ENCODE data around the gene ZNF362. TPM values are rescaled to one million over a fixed set of nuclear protein-coding genes. Genes with fewer than 3 reads are reported as not detected.

Gene ZNF362
- total RNA-seq, 1 experiment from 2014 or later, result 11.1 TPM

DNA sequence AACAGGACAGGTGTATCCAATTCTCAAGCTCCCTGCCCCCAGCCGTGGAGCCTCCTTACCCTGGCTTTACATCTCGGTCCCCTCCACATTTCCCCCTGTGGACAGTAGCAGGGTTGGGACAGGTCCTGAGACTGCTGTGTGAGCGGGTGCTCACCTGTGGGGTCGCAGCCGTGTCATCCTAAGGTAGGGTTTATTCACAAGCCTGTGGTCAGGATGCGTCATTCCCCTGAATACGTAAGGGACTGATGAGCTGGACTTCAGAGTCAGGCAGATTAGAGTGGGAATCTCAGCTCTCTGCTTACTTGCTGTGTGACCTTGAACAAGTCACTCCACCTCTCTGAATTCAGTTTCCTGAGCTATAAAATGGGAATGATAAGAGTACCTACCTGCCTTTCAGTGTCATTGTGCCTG is 17.7 kb downstream of the ZNF362 start:
- no peak overlapping the region for H2AFZ ChIP-seq (ENCODE audit: low read depth, low read length, poor library complexity, severe bottlenecking)
- no peaks in the 10 kb centered on the region for H3K4me1 ChIP-seq (ENCODE audit: control insufficient read depth in 1 of 2, insufficient read depth in 2 of 2, low read length in 2 of 2)
- H3K9me2 ChIP-seq (ENCODE audit: insufficient read depth), result no peaks in the 10 kb centered on the region
- ATAC-seq (no peak), DNase-seq (ENCODE audit: low read depth, low spot score) (no peak)
- no peak overlapping the region for H3K4me3 ChIP-seq (replicated peaks in 1 of 2; ENCODE audit: low read depth in 1 of 2, low read length in 2 of 2)
- no TSS peak for BruUV-seq (replicated peaks)
- RAD21 ChIA-PET (ENCODE audit: low non-redundant PET in 1 of 2, low total read pairs in 2 of 2, uncharacterized antibody in 2 of 2, unreplicated experiment in 2 of 2), result no interaction called here
- CTCF ChIA-PET, result no interaction called here
- H3K27ac ChIP-seq (ENCODE audit: low read depth, low read length), result no peak overlapping the region
- H3K4me2 ChIP-seq (ENCODE audit: low read length), result no peak overlapping the region
- no peak overlapping the region for H3K9ac ChIP-seq (ENCODE audit: low read length)
- H3K27me3 ChIP-seq (ENCODE audit: insufficient read depth, low read length), result no peaks in the 10 kb centered on the region
- no peaks in the 10 kb centered on the region for H3K36me3 ChIP-seq (ENCODE audit: control insufficient read depth in 1 of 2, insufficient read depth in 2 of 2, low read length in 2 of 2)
- intact Hi-C loops (cut with micrococcal nuclease), result no loop called here
- POLR2A ChIA-PET, result no interaction called here
- TF ChIP-seq EGR1 (IDR thresholded peaks at IDR 0.05; ENCODE audit: low read depth) (no peak), SP1 (IDR thresholded peaks at IDR 0.05; ENCODE audit: low read depth) (no peak), ZFX (IDR thresholded peaks at IDR 0.05) (no peak), FOSL1 (IDR thresholded peaks at IDR 0.05; ENCODE audit: low read depth) (no peak), CBX3 (IDR thresholded peaks at IDR 0.05; ENCODE audit: low read depth) (no peak), ZNF274 (IDR thresholded peaks at IDR 0.05; ENCODE audit: low read depth, low read length) (no peak), EZH2phosphoT487 (IDR thresholded peaks at IDR 0.05; ENCODE audit: borderline replicate concordance) (no peak)
- TF ChIP-seq, protein P1, sequence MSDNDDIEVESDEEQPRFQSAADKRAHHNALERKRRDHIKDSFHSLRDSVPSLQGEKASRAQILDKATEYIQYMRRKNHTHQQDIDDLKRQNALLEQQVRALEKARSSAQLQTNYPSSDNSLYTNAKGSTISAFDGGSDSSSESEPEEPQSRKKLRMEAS (IDR thresholded peaks at IDR 0.05), result no peak
- TF ChIP-seq, protein P2, sequence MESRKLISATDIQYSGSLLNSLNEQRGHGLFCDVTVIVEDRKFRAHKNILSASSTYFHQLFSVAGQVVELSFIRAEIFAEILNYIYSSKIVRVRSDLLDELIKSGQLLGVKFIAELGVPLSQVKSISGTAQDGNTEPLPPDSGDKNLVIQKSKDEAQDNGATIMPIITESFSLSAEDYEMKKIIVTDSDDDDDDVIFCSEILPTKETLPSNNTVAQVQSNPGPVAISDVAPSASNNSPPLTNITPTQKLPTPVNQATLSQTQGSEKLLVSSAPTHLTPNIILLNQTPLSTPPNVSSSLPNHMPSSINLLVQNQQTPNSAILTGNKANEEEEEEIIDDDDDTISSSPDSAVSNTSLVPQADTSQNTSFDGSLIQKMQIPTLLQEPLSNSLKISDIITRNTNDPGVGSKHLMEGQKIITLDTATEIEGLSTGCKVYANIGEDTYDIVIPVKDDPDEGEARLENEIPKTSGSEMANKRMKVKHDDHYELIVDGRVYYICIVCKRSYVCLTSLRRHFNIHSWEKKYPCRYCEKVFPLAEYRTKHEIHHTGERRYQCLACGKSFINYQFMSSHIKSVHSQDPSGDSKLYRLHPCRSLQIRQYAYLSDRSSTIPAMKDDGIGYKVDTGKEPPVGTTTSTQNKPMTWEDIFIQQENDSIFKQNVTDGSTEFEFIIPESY (IDR thresholded peaks at IDR 0.05; ENCODE audit: extremely low read depth, insufficient replicate concordance, low read length), result no peak
- TF ChIP-seq, protein P3, sequence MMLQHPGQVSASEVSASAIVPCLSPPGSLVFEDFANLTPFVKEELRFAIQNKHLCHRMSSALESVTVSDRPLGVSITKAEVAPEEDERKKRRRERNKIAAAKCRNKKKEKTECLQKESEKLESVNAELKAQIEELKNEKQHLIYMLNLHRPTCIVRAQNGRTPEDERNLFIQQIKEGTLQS (IDR thresholded peaks at IDR 0.05), result no peak
- no peaks in the 10 kb centered on the region for H3K9me3 ChIP-seq (ENCODE audit: control insufficient read depth in 1 of 2, insufficient read depth in 1 of 2, low read depth in 1 of 2, low read length in 2 of 2)
- H4K20me1 ChIP-seq (ENCODE audit: insufficient read depth), result no peaks in the 10 kb centered on the region
- H3K79me2 ChIP-seq (ENCODE audit: insufficient read depth, low read length), result no peaks in the 10 kb centered on the region

Data from HCT116 (cell line).